Right forelimb (tissue), 1 donor: Measurements from ENCODE around the gene MAB21L3.
"Not testable (repeated sequence)": the region's sequence is repeated elsewhere in the genome, so short reads cannot be mapped to it uniquely, and the experiment has no call there.

ENCODE experiments used
- DNase-seq: peaks from one replicate; pipeline ENCODE4 v3.0.0-alpha.2; 2018

MAB21L3 gene

DNA sequence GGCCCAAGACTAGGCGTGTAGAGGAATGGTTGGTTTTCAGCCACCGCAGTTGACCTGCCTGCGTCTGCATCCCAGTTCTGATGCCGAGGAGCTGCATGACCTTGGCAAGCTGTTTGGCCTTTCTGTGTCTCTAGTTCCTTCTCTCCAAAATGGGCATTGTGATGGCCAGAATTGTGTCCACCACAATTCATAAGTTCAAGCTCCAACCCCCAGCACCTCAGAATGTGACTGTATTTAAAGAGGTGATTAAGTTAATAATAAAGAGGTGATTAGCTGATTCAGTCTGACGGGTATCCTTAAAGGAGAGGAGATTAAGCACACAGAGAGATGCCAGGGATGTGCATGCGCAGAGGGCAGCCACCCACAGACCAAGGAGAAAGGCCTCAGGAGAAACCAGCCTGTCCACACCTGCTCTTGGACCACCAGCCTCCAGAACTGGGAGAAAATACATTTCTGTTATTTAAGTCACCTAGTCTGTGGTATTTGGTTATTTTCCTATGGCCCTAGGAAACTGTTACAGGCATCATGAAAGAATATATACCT, 28.5 kb downstream of the MAB21L3 start:
- DNase-seq: no peak

- DNase-seq: no peak
Measured at GRCh38 chr1:116144151-116144550, 33.0 kb downstream of the MAB21L3 start.

GRCh38 chr1:116146447-116147113, 35.4 kb downstream of the MAB21L3 start:
- not testable (repeated sequence) for DNase-seq

- DNase-seq: no peak
Measured at GRCh38 chr1:116147114-116147510, 35.9 kb downstream of the MAB21L3 start.

DNA sequence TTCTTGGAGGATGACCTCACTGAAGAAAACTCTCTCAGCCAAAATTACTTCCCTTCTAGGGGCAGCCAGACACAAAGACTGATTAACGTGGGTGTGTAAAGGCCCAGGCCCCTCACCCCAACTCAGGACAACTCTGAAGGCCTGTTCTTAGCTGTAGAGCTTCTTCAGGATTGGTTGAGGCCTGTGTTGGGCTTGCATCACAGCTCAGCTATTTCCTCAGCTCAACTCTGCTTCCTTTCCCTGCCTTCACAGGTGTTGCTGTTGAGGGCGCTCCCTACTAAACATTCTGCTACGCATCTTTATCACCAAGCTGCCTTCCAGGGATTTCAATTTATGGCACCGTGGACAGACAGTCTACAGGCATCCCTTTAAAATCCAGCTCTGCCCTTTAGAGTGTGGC, 36.8 kb downstream of the MAB21L3 start:
- no peak for DNase-seq

DNA sequence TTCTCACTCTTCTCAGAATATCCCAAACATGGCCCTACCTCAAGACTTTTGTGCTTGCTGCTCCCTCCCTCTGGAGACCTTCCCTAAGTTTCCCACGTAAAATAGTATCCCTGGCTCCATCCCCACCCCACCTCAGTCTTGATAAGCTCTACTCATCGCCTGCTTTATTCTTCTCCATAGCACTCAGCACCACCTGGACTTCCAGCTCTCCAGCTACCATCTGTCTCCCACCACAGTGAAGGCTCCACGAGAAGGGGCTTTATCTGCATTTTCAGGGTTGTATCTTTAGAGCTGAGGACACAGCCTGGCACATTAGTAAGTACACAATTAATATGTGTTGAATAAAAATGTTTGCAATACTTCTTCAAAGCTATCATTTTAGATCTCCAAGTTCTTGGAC, 37.8 kb downstream of the MAB21L3 start:
- DNase-seq: no peak

GRCh38 chr1:116150368-116150767, 39.2 kb downstream of the MAB21L3 start:
- no peak for DNase-seq

DNA sequence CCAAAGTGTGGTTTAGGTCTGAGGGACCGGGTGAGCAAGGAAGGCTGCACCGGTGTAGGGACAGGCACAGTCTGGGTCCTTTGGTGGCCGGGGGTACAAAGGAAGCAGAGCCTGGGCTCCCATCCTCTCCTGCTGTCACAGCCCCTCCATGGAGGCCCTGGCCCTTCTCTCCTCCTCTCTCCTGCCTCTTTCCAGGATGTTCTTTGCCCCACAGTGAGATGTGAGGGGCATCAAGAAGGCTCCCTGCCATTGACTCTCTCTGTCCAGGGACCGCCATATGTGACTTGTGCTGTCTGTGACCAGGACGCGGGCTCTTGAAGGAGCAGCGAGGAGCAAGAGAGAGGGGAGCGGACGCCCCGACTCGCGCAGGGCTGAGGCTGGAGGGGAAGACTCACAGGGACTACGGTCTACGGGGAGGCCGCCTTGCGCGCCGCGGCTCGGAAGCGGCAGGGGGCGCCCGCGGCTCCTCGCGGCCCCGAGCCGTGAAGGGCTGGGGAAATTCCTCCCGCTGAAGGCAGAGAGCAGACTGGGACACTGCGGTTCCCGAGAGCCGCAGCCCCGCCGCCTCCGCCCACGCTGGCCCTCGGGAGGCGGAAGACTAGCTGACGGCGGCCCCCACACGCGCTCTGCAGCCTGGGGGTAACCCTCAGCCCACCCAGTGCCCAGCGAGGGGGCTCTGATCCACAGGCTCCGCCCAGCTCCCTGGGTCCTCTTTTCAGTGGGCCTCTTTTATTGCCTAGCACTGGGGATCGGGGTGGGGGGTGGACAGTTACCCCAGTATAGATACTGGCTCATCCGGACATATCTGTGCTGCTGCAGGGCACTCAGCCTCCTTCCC, 40.8 kb downstream of the MAB21L3 start:
- peak; percentile 83 for DNase-seq

DNA sequence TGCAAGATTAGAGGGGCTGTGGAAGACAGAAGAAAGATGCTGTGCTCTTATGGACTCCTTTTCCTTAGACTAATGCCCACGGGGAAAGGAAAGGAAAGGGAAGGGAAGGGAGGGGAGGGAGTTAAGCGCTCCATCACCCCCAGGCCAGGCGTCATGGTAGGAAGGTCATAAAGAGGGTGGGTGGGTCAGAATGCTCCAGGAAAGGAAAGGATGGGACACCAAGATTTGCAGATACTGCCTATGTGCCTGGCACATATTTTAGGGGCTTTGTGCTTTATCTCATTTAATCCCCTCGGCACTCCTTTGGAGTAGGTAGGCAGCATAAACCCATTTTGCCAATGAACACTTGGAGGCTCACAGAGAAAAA, 41.4 kb downstream of the MAB21L3 start:
- DNase-seq: no peak

DNA sequence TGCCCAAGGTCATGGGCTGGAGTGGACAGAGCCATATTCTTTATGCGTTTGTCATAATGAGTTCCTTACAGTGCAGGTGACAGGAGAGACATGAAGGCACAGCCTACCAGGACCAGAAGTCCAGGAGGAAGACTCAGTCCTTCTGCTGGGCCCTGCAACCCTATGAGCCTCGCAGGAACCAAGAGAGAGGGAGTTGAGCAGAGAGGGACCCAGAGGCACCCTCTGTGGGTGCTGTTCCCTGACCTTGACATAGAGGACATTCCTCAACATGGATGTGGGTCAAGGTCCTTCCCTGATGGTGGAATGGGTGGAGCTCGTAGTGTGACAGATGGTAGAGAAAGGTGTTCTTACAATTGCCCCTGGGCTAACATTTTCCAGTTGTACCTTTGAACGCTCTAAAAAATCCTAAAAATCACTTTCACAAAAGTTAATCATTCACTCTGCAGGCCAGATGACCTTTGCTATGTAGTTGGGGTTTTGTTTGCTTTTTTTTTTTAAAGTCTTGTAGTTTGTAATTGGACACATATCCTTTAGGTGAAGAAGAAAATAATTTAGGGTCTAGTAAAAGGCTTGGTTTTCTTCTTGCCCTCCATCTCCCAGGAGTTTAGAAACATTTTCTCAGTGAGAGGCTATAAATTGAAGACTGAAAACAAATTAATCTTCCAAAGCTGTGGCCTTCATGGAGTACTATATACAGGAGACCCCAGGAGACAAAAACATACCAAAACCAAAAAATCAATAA, 41.9 kb downstream of the MAB21L3 start:
- no peak for DNase-seq

- DNase-seq: no peak
Measured at GRCh38 chr1:116153692-116154031, 42.5 kb downstream of the MAB21L3 start.

- DNase-seq: no peak
Measured at GRCh38 chr1:116154536-116154935, 43.3 kb downstream of the MAB21L3 start.

- no peak for DNase-seq
Measured at GRCh38 chr1:116157096-116157495, 45.9 kb downstream of the MAB21L3 start.

DNA sequence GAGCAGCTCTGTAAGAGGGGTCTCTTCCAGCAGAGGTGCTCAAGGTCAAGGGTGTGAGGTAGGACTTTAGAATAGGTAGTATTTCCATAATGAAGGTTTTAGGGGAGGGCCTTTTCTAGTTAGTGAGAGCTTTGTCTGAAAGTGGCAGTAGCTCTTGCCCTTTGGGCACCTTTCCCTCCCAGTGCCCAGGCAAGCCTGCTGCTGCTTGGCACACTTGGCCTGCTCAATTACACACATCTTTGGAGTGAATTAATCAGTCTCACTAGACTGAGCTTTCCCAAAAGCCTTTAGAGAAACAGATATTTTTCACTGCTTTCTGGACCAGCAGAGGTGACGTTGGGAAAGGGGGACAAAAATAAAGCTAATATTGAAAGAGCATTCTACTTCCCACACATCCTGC, 48.0 kb downstream of the MAB21L3 start:
- no peak for DNase-seq

GRCh38 chr1:116159611-116160010, 48.4 kb downstream of the MAB21L3 start:
- DNase-seq: no peak

- no peak for DNase-seq
Measured at GRCh38 chr1:116161390-116161789, 50.2 kb downstream of the MAB21L3 start.

DNA sequence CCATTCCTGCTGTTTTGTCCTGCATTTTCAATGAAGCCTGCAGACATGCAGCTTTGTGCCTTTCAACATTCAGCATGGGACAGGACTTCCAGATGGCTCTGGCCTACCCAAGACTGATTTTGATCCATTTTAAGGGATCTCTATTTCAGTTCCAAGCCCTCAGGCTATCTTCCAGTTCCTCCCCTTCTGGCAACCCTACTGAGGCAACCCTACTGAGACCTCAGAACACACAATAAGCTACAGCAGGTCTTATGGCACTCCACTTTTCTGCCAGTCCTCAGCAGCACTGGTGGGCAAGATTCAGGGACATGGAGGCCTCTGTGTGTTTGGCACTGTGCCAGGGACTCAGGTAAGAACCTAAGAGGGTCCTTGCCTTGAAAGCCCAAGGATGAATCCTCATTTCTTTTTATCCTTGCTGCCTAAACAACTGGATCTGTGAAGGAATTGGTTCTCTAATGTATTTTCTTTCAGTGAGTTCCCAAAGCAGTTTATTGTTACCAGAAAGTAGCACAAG, 50.7 kb downstream of the MAB21L3 start:
- DNase-seq: no peak

DNA sequence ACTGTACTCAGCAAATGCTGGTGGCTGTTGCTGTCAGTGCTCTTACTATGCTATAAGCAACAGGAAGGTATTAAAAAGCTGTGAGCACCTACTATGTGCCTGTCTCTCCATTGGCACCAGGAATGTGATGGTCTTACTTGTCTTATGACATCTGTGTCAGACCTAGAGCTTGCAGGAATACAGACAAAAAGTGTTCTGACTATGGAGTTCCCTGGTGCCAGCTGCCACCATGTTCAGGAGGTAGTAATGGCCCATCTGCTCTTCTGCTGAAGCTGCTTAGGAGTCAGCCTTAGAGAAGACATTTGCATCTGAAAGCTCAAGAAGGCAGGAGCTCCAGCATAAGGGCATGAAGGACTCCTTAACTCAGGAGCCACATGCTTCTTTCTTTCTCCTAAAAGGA, 52.3 kb downstream of the MAB21L3 start:
- no peak for DNase-seq

GRCh38 chr1:116164150-116164549, 53.0 kb downstream of the MAB21L3 start:
- no peak for DNase-seq

- DNase-seq: no peak
Measured at GRCh38 chr1:116164604-116165368, 53.6 kb downstream of the MAB21L3 start.

GRCh38 chr1:116165572-116165971, 54.4 kb downstream of the MAB21L3 start:
- DNase-seq: no peak

DNA sequence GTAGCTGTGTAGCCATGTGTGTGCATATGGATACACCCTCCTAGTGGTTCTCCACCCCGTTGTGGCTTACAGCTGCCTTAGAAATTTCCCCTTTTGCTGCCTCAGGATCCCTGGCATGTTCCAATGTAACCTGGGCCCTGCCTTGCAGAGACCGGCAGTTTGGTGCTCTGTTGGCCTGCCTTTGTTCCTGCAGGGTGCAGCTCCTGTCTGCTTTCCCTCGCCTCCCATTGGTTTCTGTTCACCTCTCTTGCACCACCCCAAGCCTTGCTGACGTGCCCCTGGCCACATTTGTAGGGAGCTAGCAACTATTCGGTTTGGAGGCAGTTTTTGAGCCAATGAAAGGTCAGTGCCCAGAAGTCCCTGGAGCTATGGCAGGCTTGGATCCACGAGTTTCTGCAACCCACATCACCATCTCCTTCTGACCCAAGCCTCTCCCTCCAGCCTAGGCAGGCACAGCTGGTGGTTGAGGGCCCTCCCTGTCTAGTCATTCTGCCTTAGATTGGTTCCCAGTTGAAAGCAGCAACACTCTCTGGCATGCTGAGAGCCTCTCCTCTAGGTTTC, 54.9 kb downstream of the MAB21L3 start:
- DNase-seq: no peak
